ENCODE measurements around the gene NFAT5.

NFAT5 gene

GRCh38 chr16:69744363-69745231 is 178.8 kb downstream of the NFAT5 start:
- DNase-seq = no peak

GRCh38 chr16:69745232-69745612 is 179.5 kb downstream of the NFAT5 start:
- DNase-seq = no peak

GRCh38 chr16:69745959-69746358 is 180.2 kb downstream of the NFAT5 start:
- DNase-seq = no peak

- DNase-seq = no peak
Observed at GRCh38 chr16:69747115-69747514, 181.3 kb downstream of the NFAT5 start.

- no peak for DNase-seq
Observed at GRCh38 chr16:69748694-69749345, 183.1 kb downstream of the NFAT5 start.

- no peak for DNase-seq
Observed at GRCh38 chr16:69754143-69754468, 188.3 kb downstream of the NFAT5 start.

Data from NCI-H1092 (cell line).